Measurements from ENCODE around the gene EGR2.

Gene EGR2

GRCh38 chr10:62812672-62813439 lies 3.3 kb downstream of the EGR2 start:
- Histone ChIP-seq H3K27me3 (ENCODE audit: insufficient read depth, poor library complexity, severe bottlenecking) (peaks cover 25% of the 10 kb centered on the region), H3K27ac (replicated peaks) (no peak overlapping the region), H3K4me3 (replicated peaks; ENCODE audit: insufficient read depth, low read length) (no peak overlapping the region)
- DNase-seq (ENCODE audit: low read depth in 1 of 2, low spot score in 1 of 2): no peak
- TF ChIP-seq SPI1 (IDR thresholded peaks at IDR 0.05; ENCODE audit: borderline replicate concordance, low read depth) (no peak), POLR2AphosphoS5 (IDR thresholded peaks at IDR 0.05; ENCODE audit: low read depth) (no peak), REST (IDR thresholded peaks at IDR 0.05; ENCODE audit: insufficient replicate concordance, low read depth) (no peak), CTCF (IDR thresholded peaks at IDR 0.05; ENCODE audit: insufficient read depth, low read length) (no peak), GABPA (IDR thresholded peaks at IDR 0.05; ENCODE audit: low read depth) (no peak)

GRCh38 chr10:62811159-62811875 lies 4.8 kb downstream of the EGR2 start:
- H3K4me3 ChIP-seq (replicated peaks; ENCODE audit: insufficient read depth, low read length): no peak overlapping the region
- H3K27ac ChIP-seq (replicated peaks): no peak overlapping the region
- DNase-seq (ENCODE audit: low read depth in 1 of 2, low spot score in 1 of 2): no peak
- peaks cover 25% of the 10 kb centered on the region for H3K27me3 ChIP-seq (ENCODE audit: insufficient read depth, poor library complexity, severe bottlenecking)
- TF ChIP-seq SPI1 (IDR thresholded peaks at IDR 0.05; ENCODE audit: borderline replicate concordance, low read depth) (no peak), CTCF (IDR thresholded peaks at IDR 0.05; ENCODE audit: insufficient read depth, low read length) (no peak), GABPA (IDR thresholded peaks at IDR 0.05; ENCODE audit: low read depth) (no peak), POLR2AphosphoS5 (IDR thresholded peaks at IDR 0.05; ENCODE audit: low read depth) (no peak), REST (IDR thresholded peaks at IDR 0.05; ENCODE audit: insufficient replicate concordance, low read depth) (no peak)

- Histone ChIP-seq H3K4me3 (replicated peaks; ENCODE audit: insufficient read depth, low read length) (no peak overlapping the region), H3K27ac (replicated peaks) (no peak overlapping the region), H3K27me3 (ENCODE audit: insufficient read depth, poor library complexity, severe bottlenecking) (peaks cover 18% of the 10 kb centered on the region)
- no peak for DNase-seq (ENCODE audit: low read depth in 1 of 2, low spot score in 1 of 2)
- TF ChIP-seq CTCF (IDR thresholded peaks at IDR 0.05; ENCODE audit: insufficient read depth, low read length): no peak
- TF ChIP-seq GABPA (IDR thresholded peaks at IDR 0.05; ENCODE audit: low read depth): no peak
- TF ChIP-seq SPI1 (IDR thresholded peaks at IDR 0.05; ENCODE audit: borderline replicate concordance, low read depth): no peak
- no peak for TF ChIP-seq REST (IDR thresholded peaks at IDR 0.05; ENCODE audit: insufficient replicate concordance, low read depth)
- TF ChIP-seq POLR2AphosphoS5 (IDR thresholded peaks at IDR 0.05; ENCODE audit: low read depth): no peak
These were observed 5.8 kb downstream of the EGR2 start for GRCh38 chr10:62810156-62810902.
